SK-N-DZ (cell line): ENCODE data around the gene LRRFIP2. TPM values are rescaled to one million over a fixed set of nuclear protein-coding genes. Genes with fewer than 3 reads are reported as not detected.
"Not testable (repeated sequence)": the region's sequence is repeated elsewhere in the genome, so short reads cannot be mapped to it uniquely, and the experiment has no call there.

ENCODE experiments used
- DNase-seq: peaks from one replicate; pipeline ENCODE4 v3.0.0-alpha.2; 2015; ENCODE audit warnings: low spot score
- polyA plus RNA-seq, 2 experiments: library from polyadenylated mRNA; depleted of rRNA; stranded (reverse); fragments of >200 nt; gene quantifications; 2 replicates each; pipeline ENCODE4 v1.2.3, GENCODE V29; 2014

LRRFIP2 gene, protein sequence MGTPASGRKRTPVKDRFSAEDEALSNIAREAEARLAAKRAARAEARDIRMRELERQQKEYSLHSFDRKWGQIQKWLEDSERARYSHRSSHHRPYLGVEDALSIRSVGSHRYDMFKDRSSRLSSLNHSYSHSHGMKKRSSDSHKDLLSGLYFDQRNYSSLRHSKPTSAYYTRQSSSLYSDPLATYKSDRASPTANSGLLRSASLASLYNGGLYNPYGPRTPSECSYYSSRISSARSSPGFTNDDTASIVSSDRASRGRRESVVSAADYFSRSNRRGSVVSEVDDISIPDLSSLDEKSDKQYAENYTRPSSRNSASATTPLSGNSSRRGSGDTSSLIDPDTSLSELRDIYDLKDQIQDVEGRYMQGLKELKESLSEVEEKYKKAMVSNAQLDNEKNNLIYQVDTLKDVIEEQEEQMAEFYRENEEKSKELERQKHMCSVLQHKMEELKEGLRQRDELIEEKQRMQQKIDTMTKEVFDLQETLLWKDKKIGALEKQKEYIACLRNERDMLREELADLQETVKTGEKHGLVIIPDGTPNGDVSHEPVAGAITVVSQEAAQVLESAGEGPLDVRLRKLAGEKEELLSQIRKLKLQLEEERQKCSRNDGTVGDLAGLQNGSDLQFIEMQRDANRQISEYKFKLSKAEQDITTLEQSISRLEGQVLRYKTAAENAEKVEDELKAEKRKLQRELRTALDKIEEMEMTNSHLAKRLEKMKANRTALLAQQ
- 25.9 and 26.7 TPM in 2 replicates for polyA plus RNA-seq (2014; cell fraction: cytosol; rRNA removed)
- polyA plus RNA-seq (2014; cell fraction: nucleus; rRNA removed), result 25.4 and 25.6 TPM in 2 replicates

DNA sequence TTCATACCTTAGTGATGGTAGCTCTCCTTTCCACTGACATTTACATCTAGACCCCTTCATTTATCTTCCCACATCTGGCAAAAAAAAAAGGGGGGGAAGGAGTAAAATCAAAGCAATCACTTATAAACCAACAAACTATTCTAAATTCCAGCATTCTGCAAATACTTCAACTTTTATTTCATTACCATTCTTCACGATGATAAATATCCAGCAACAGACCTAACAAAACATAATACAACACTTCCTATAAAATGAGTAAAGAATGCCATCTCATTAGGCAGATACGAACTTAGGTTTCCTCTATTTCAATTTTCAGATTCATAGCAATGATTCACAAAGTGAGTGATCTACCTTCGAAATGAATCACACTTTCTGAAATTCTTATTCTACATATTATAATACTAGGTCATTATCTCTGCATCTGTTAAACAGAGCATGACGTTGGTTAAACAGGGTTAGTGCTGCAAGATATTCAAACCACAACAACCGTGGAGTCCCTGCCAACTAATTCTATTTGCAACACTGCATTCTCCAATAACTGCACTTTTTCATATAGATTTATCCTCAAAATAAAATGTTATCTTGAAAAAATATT lies at the start of gene LRRFIP2:
TSS of gene LRRFIP2 (minus strand) at position 51 of the 595 bp plus-strand sequence. CDS start 25,599 bp downstream, outside the sequence.
- DNase-seq, result no peak

DNA sequence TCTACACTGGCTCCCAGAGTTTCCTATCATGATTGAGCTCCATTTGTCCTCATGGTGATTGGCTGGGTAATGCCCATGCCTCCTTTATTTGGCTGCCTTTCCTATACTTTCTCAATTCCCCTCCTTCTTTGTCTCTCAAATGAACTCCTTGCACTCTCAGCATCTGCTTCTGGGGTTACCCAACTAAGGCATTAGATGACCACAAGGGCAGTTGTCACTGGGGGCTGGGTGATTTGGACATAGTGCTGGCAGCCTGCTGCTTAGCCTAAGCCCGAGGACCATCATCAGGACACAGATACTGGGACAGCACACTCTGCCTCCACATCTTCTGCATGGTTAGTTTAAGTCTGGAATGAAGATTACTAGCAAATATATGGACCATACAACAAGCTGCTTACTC lies 49.2 kb upstream of the LRRFIP2 start:
- no peak for DNase-seq

GRCh38 chr3:37223141-37223558 lies 48.8 kb upstream of the LRRFIP2 start:
- no peak for DNase-seq

DNA sequence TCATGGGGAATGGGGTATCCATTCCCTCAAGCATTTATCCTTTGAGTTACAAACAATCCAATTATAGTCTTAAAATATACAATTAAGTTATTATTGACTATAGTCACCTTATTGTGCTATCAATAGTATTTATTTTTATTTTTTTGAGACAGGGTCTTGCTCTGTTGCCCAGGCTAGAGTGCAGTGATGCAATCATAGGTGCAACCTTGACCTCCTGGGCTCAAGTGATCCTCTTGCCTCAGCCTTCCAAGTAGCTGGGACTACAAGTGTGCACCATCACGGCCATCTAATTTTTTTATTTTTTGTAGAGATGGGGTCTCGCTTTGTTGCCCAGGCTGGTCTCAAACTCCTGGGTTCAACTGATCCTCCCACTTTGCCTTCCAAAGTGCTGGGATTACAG lies 48.2 kb upstream of the LRRFIP2 start:
- DNase-seq, result not testable (repeated sequence)

- no peak for DNase-seq
Observed at GRCh38 chr3:37221407-37221806, 47.0 kb upstream of the LRRFIP2 start.

- no peak for DNase-seq
Observed at GRCh38 chr3:37219266-37219665, 44.9 kb upstream of the LRRFIP2 start.

DNA sequence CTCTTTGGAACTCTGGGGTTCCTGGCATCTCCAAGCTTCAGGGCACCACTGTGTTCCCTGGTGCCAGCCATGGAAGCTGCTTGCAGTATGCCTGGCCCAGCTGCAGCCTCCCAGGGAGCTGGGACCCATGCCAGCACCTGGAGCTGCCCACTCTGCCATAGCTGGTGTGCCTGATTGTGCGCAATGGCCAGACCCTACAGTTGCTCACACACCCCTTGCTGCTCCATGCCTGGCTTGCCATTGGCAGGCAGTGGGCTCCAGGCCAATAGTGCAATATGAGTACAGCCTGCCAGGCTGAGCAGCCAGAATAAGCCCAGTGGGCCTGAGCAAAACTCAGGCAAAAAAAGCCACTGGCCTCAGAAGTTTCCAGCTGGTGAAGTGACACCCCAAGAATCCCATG lies 43.8 kb upstream of the LRRFIP2 start:
- DNase-seq, result no peak

- DNase-seq, result no peak
Observed at GRCh38 chr3:37217098-37217849, 42.9 kb upstream of the LRRFIP2 start.

DNA sequence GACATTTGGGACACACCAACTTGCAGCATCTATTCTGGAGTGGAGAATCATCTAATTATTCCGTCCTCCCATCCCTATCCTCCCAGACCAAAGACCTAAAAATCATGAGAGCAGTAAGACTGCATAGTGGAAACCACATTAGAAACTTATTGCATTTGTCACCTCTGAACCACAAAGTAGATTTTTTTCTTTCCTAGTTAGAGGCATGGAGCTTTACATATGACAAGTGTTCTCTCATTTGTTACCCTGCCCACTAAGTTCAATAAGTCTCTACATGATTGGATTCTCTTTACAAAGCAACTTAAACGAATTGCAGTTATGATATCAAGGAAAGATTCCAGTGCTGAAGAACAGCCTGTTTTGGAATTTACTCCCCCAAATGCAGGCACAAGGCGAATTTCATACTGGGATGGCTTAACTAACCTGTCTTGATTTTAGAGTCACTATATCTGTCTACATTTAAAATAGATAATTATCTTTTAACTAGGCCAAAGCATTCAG lies 42.3 kb upstream of the LRRFIP2 start:
- DNase-seq, result no peak

- DNase-seq, result no peak
Observed at GRCh38 chr3:37214076-37214475, 39.7 kb upstream of the LRRFIP2 start.

GRCh38 chr3:37210230-37210629 lies 35.8 kb upstream of the LRRFIP2 start:
- DNase-seq, result no peak

DNA sequence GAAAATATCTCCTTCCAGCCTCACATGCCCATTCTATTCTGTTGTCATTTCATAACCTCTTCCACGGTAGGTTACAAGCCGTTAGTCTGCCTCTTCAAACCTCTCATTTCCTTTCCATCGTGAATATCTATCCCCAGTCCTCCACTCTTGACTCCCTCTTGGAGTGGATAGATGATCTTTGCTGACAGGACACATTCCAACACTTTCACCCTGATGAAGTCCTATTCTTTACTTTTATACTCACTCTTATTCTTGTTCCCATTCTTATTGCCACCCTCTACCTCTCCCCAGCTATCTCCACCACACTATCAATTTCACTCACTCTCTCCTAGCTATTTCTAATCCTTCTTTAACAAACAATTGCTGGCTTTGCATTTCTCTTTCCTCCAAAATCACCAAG lies 34.2 kb upstream of the LRRFIP2 start:
- DNase-seq, result not testable (repeated sequence)

GRCh38 chr3:37208008-37208407 lies 33.6 kb upstream of the LRRFIP2 start:
- not testable (repeated sequence) for DNase-seq

DNA sequence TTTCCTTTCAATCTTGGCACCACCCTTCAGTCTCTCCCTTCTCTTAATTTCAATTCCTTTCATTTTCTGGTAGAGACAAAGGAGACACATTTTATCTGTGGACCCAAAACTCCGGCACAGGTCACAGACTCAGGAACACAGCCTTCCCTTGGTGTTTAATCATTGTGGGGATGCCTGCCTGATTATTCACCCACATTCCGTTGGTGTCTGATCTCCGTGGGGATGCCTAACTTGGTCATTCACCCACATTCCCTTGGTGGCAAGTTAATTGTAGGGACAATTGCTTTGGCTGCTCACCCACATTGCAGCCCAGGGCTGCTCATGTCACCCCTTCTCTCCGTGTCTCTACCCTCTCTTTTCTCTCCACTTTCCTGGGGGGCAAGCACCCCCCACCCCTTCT lies 31.7 kb upstream of the LRRFIP2 start:
- not testable (repeated sequence) for DNase-seq

DNA sequence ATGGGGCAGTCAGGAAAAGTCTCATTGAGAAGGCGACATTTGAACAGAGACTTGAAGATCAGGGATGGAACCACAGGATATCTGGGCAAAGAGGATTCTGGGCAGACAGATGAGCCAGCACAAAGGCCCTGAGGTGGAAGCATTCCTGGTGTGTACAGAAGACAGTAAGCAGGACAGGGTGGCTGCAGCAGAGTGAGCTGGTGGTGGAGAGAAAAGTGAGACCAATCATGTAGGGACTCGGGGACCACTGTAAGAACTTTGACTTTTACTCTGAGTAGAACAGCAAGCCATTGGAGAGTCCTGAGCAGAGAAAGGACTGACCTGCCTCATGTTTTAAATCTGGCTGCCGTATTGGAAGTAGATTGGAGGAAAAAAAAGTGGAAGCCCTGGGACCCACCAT lies 29.9 kb upstream of the LRRFIP2 start:
- no peak for DNase-seq

- no peak for DNase-seq
Observed at GRCh38 chr3:37202035-37202434, 27.7 kb upstream of the LRRFIP2 start.

DNA sequence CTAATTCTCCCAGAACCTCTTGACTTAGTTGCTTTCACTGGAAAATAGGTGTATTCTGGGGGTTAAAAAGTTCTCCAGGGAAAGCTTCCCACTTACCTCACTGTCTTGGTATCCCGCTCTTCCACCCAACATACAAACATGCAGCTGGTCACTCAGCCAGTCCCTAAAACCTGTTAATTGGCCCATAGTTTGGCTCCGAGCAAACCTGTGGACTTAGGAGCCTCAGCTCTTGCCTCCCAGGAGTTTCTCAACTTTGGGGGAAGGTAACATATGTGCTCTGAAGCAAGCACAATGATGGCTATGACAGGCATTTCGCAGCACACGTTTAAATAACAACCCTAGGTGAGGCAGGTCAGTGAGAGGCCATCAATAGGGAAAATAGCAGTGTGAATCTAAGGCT lies 25.8 kb upstream of the LRRFIP2 start:
- DNase-seq, result no peak

DNA sequence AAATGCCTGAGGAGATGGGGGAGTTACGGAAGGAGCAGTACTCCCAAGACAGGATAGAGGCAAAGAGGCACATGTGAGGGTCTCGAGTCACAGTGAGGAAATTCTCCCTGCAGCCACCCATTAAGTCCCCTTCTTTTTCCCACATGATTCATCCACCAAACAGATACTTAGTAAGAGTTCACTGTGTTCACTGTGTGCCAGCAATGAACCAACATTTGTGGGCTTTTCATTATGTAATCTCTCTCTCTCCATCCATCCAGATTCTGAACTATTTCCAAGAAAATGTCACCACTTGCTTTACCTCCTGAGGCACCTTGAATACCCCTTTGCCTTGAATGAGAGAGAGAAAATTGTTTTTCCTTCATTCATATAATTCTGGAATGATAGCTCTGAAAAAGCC lies 24.6 kb upstream of the LRRFIP2 start:
- DNase-seq, result no peak

- DNase-seq, result no peak
Observed at GRCh38 chr3:37198547-37198946, 24.2 kb upstream of the LRRFIP2 start.

DNA sequence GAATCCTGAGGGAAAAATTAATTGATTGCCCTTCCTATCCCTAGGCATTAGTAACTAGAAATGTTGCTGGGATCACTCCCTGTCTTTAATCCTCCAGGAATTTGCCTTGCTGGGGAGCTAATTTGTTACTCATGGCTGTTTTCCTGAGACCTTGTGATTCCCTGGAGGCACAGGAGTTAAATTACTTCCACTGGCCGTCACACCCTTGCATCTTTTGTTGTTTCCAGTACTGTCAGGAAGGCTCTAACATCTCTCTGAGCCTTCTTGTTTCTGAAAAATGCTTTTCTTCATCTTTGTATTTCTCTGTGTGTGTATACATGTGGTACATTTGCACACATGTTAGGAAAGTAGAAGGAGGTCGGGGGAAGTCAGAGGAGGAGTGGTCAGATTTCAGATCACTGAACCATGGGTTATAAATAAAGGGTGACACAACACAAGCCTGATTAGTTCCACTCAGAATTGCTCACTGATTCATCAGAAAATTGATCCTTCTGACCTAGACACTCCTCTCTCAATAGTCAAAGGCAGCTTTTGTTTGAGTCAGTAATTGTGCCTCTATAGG lies 23.5 kb upstream of the LRRFIP2 start:
- no peak for DNase-seq

DNA sequence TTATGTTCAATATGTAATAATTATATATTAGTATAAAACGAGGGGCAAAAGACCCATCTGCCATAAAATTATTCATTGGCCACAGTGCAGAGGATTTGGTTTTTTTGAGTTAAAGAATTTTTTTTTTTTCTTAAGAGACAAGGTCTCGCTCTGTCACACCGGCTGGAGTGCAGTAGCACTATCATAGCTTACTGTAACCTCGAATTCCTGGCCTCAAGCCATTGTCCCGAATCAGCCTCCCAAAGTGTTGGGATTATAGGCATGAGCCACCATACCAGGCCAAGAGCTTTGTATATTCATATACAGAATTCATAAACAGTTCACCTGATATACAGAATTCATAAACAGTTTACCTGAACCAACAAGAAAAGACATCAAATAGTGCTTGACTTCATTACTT lies 20.2 kb upstream of the LRRFIP2 start:
- DNase-seq, result no peak
